Measurements from ENCODE around the gene MAGEB10.

DNA sequence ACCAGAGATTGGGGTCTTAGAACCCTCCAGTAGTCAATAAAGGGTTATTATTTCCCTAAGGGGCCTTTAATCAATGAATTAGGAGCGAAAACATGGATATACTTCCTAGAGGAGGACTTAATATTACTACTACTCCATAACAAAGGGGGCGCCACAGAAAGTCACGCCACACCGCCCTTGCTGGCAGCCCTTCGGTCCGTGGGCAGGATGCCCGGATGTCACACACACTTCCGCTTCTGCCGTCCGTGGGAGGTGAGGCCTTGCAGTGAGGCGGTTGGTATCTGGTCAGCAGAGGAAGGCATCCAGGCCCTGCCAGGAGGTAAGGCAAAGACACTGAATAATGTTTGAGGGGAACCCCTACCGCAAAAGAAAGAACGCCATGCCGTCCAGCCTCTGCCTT, 436 bp downstream of the MAGEB10 start:
- TF ChIP-seq, protein P1, sequence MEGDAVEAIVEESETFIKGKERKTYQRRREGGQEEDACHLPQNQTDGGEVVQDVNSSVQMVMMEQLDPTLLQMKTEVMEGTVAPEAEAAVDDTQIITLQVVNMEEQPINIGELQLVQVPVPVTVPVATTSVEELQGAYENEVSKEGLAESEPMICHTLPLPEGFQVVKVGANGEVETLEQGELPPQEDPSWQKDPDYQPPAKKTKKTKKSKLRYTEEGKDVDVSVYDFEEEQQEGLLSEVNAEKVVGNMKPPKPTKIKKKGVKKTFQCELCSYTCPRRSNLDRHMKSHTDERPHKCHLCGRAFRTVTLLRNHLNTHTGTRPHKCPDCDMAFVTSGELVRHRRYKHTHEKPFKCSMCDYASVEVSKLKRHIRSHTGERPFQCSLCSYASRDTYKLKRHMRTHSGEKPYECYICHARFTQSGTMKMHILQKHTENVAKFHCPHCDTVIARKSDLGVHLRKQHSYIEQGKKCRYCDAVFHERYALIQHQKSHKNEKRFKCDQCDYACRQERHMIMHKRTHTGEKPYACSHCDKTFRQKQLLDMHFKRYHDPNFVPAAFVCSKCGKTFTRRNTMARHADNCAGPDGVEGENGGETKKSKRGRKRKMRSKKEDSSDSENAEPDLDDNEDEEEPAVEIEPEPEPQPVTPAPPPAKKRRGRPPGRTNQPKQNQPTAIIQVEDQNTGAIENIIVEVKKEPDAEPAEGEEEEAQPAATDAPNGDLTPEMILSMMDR (IDR thresholded peaks at IDR 0.05; ENCODE audit: low read depth, low read length), result no peak
- no peak for TF ChIP-seq EZH2phosphoT487 (IDR thresholded peaks at IDR 0.05; ENCODE audit: low read depth)

Data from OCI-LY3 (cell line).